SK-N-SH (cell line): ENCODE data around the gene GNB1L. TPM values are rescaled to one million over a fixed set of nuclear protein-coding genes. Genes with fewer than 3 reads are reported as not detected.

Experiments used
- CTCF ChIA-PET: fragments of 300-600, 350-600 bp; formaldehyde crosslinking; extraction: SDS; loops from one replicate; lab custom pipeline; 2021; lab: Yijun Ruan, JAX
- POLR2A ChIA-PET: fragments of 350-600 bp; sonication (Branson Sonifier 250); formaldehyde crosslinking; extraction: SDS; loops from one replicate; lab custom pipeline; 2020; ENCODE audit warnings: antibody characterized with exemption, inconsistent platforms; lab: Yijun Ruan, JAX
- DNase-seq: peaks from one replicate; pipeline ENCODE4 v3.0.0; 2012
- H2AFZ ChIP-seq: fragments of 200-600 bp; sonication (generic); 2 replicates; pipeline ENCODE4 v1.8.1; 2016; ENCODE audit warnings: antibody characterized with exemption, mild to moderate bottlenecking, low read depth
- H3F3A ChIP-seq: fragments of 200-600 bp; sonication (generic); replicated peaks from 2 replicates; pipeline ENCODE3; 2016; ENCODE audit warnings: antibody characterized with exemption, mild to moderate bottlenecking; ENCODE audit not compliant: insufficient read depth
- H3K27ac ChIP-seq, 2 experiments: fragments of 200-500 bp in 1 of 2; fragments of 200-600 bp in 1 of 2; sonication (Bioruptor generic) in 1 of 2; sonication (generic), shearing (Covaris generic) in 1 of 2; 2 replicates each; pipeline versions ENCODE4 v1.5.1 to v1.6.1; 2014 to 2016; ENCODE audit warnings: low read depth in 2 of 2, inconsistent platforms in 1 of 2, low read length in 1 of 2, mild to moderate bottlenecking in 1 of 2, mixed read lengths in 1 of 2
- H3K27me3 ChIP-seq: fragments of 200-600 bp; sonication (generic), shearing (Covaris generic); 2 replicates; pipeline ENCODE4 v1.6.1; 2016; ENCODE audit warnings: mixed run types; ENCODE audit not compliant: insufficient read depth
- H3K36me3 ChIP-seq, 2 experiments: fragments of 200-500 bp in 1 of 2; fragments of 200-600 bp in 1 of 2; sonication (Bioruptor generic) in 1 of 2; sonication (generic) in 1 of 2; replicated peaks in 1 of 2; 2 replicates each; pipeline versions ENCODE3 to v1.5.1; 2014 to 2016; ENCODE audit warnings: low read length in 1 of 2, mild to moderate bottlenecking in 1 of 2; ENCODE audit not compliant: insufficient read depth in 2 of 2, control insufficient read depth in 1 of 2
- H3K4me1 ChIP-seq, 2 experiments: fragments of 200-500 bp in 1 of 2; fragments of 200-600 bp in 1 of 2; sonication (Bioruptor generic) in 1 of 2; sonication (generic), shearing (Covaris generic) in 1 of 2; 2 replicates each; pipeline versions ENCODE4 v1.5.1 to v1.6.1; 2014 to 2016; ENCODE audit warnings: low read depth in 1 of 2, low read length in 1 of 2, mixed run types in 1 of 2; ENCODE audit not compliant: insufficient read depth in 2 of 2, control insufficient read depth in 1 of 2
- H3K4me2 ChIP-seq: fragments of 200-600 bp; sonication (generic), shearing (Covaris generic); 2 replicates; pipeline ENCODE4 v1.6.1; 2017; ENCODE audit warnings: mixed run types
- H3K4me3 ChIP-seq, 2 experiments: fragments of 200-500 bp in 1 of 2; fragments of 200-600 bp in 1 of 2; sonication (Bioruptor generic) in 1 of 2; sonication (generic), shearing (Covaris generic) in 1 of 2; 2 replicates each; pipeline versions ENCODE4 v1.5.1 to v1.8.1; 2014 to 2016; ENCODE audit warnings: low read depth in 2 of 2, inconsistent platforms in 1 of 2, low read length in 1 of 2, mild to moderate bottlenecking in 1 of 2, mixed read lengths in 1 of 2, moderate library complexity in 1 of 2
- H3K79me2 ChIP-seq: fragments of 200-600 bp; sonication (generic); 2 replicates; pipeline ENCODE4 v1.8.1; 2017; ENCODE audit warnings: mild to moderate bottlenecking; ENCODE audit not compliant: insufficient read depth
- H3K9ac ChIP-seq: fragments of 200-600 bp; sonication (generic); 2 replicates; pipeline ENCODE4 v1.6.1; 2017; ENCODE audit warnings: mixed run types
- H3K9me2 ChIP-seq: fragments of 200-600 bp; sonication (generic); 2 replicates; pipeline ENCODE4 v1.6.1; 2017; ENCODE audit warnings: mixed run types
- H3K9me3 ChIP-seq: fragments of 200-600 bp; sonication (generic); 2 replicates; pipeline ENCODE4 v1.6.1; 2017; ENCODE audit warnings: mixed run types, mild to moderate bottlenecking, moderate library complexity
- H4K20me1 ChIP-seq: fragments of 200-600 bp; sonication (generic); 2 replicates; pipeline ENCODE4 v1.6.1; 2017; ENCODE audit warnings: mild to moderate bottlenecking, mixed run types; ENCODE audit not compliant: insufficient read depth
- EP300 ChIP-seq, 2 experiments: IDR thresholded peaks; 2 replicates each; pipeline versions ENCODE4 v1.4.0 to v1.6.1; 2012; ENCODE audit warnings: borderline replicate concordance in 1 of 2, low read depth in 1 of 2, low read length in 1 of 2
- JUND ChIP-seq: IDR thresholded peaks from 2 replicates; pipeline ENCODE4 v1.4.0; 2012
- MEF2A ChIP-seq: IDR thresholded peaks from 2 replicates; pipeline ENCODE4 v1.4.0; 2012; ENCODE audit warnings: low read depth, borderline replicate concordance
- MXI1 ChIP-seq: IDR thresholded peaks from 2 replicates; pipeline ENCODE4 v1.6.1; 2012; ENCODE audit warnings: mild to moderate bottlenecking, low read depth, low read length, improper control_type of control experiment
- NFIC ChIP-seq: IDR thresholded peaks from 2 replicates; pipeline ENCODE4 v1.4.0; 2012; ENCODE audit warnings: borderline replicate concordance
- POLR2AphosphoS5 ChIP-seq: IDR thresholded peaks from 2 replicates; pipeline ENCODE4 v1.6.1; 2012; ENCODE audit warnings: low read depth, low read length
- RFX5 ChIP-seq: IDR thresholded peaks from 2 replicates; pipeline ENCODE4 v1.6.1; 2012; ENCODE audit warnings: mild to moderate bottlenecking, improper control_type of control experiment, low read length
- TAF1 ChIP-seq: IDR thresholded peaks from 2 replicates; pipeline ENCODE4 v1.6.1; 2012; ENCODE audit warnings: low read depth, mild to moderate bottlenecking, low read length, moderate library complexity, borderline replicate concordance
- TCF12 ChIP-seq: IDR thresholded peaks from 2 replicates; pipeline ENCODE4 v1.4.0; 2012
- TEAD4 ChIP-seq: IDR thresholded peaks from 2 replicates; pipeline ENCODE4 v1.4.0; 2012; ENCODE audit warnings: mild to moderate bottlenecking, borderline replicate concordance; ENCODE audit not compliant: insufficient read depth
- whole genome bisulfite sequencing: methylation state at CpG from one replicate; pipeline ENCODE4 v1.1.6; 2017; ENCODE audit warnings: low lambda C conversion rate; 5-methylcytosine and 5-hydroxymethylcytosine counted together
- polyA plus RNA-seq, 3 experiments: library from polyadenylated mRNA; depleted of rRNA; stranded (reverse); fragments of >200 nt; gene quantifications; 2 replicates each; pipeline ENCODE4 v1.2.3, GENCODE V29; 2012
- TF ChIP-seq, protein P1 (sequence below): IDR thresholded peaks from 2 replicates; pipeline ENCODE4 v1.4.0; 2012; ENCODE audit warnings: low read depth
- TF ChIP-seq, protein P2 (sequence below): fragments of 150-350 bp; IDR thresholded peaks from 2 replicates; pipeline ENCODE4 v1.6.1; 2017; ENCODE audit warnings: antibody characterized with exemption, low read length, low read depth, borderline replicate concordance
- TF ChIP-seq, protein P3 (sequence below): IDR thresholded peaks from 2 replicates; pipeline ENCODE4 v1.4.0; 2012; ENCODE audit warnings: low read depth, borderline replicate concordance
- TF ChIP-seq, protein P4 (sequence below): IDR thresholded peaks from 2 replicates; pipeline ENCODE4 v1.6.1; 2012; ENCODE audit warnings: mild to moderate bottlenecking, low read depth, low read length, moderate library complexity

GNB1L gene
- polyA plus RNA-seq, 1 of the 3 experiments (the other 2 are of a cell fraction): 5.9 TPM

DNA sequence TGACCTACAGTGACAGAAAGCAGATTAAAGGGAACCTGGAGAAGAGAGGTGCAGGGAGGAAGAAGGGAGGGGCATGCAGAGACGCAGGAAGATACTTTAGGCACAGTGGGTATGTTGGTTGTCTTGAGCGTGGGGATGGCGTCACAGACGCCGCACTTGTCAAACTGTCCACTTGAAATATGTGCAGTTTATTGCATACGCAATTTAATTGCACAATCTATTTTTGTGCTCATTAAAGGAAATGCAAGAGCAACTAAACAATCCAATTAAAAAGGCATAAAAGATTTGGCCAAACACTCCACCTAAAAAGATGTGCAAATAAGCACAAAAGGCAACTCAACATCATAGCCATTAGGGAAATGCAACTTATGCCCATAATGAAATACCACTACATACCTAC, 16.8 kb downstream of the GNB1L start:
- TF ChIP-seq, protein P1, sequence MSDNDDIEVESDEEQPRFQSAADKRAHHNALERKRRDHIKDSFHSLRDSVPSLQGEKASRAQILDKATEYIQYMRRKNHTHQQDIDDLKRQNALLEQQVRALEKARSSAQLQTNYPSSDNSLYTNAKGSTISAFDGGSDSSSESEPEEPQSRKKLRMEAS: no peak
- TF ChIP-seq JUND (no peak), RFX5 (no peak), TAF1 (no peak), MXI1 (no peak), MEF2A (no peak)
- TF ChIP-seq, protein P2, sequence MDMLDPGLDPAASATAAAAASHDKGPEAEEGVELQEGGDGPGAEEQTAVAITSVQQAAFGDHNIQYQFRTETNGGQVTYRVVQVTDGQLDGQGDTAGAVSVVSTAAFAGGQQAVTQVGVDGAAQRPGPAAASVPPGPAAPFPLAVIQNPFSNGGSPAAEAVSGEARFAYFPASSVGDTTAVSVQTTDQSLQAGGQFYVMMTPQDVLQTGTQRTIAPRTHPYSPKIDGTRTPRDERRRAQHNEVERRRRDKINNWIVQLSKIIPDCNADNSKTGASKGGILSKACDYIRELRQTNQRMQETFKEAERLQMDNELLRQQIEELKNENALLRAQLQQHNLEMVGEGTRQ: no peak
- TF ChIP-seq, protein P3, sequence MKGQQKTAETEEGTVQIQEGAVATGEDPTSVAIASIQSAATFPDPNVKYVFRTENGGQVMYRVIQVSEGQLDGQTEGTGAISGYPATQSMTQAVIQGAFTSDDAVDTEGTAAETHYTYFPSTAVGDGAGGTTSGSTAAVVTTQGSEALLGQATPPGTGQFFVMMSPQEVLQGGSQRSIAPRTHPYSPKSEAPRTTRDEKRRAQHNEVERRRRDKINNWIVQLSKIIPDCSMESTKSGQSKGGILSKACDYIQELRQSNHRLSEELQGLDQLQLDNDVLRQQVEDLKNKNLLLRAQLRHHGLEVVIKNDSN: no peak
- H3K9me2 ChIP-seq: no peaks in the 10 kb centered on the region
- H3K4me3 ChIP-seq: no peak overlapping the region
- no peaks in the 10 kb centered on the region for H3K9me3 ChIP-seq
- WGBS: 97% methylated on average over 6 of the region's 6 CpGs
- H3F3A ChIP-seq: peaks cover 3% of the 10 kb centered on the region
- H3K27ac ChIP-seq: no peak overlapping the region
- DNase-seq: no peak
- peaks cover 8 to 13% of the 10 kb centered on the region in 2 experiments; a peak in 3 of 4 replicates for H3K4me1 ChIP-seq
- POLR2A ChIA-PET: interaction anchor here (0.9 kb wide), 1 partner anchor 17 kb away, joined by 3 read pairs; the partner anchor contains the start of genes GNB1L and RTL10
- CTCF ChIA-PET: interaction anchor here (1.5 kb wide), 1 partner anchor 107 kb away, joined by 5 read pairs; no protein-coding TSS in a partner anchor
- peaks cover 5% of the 10 kb centered on the region; the same call in 1 of the 2 replicates for H3K79me2 ChIP-seq
- peaks cover 0 to 8% of the 10 kb centered on the region in 2 experiments for H3K36me3 ChIP-seq
- H3K9ac ChIP-seq: no peak overlapping the region
- H4K20me1 ChIP-seq: no peaks in the 10 kb centered on the region
- no peak overlapping the region for H3K4me2 ChIP-seq
- no peak overlapping the region for H2AFZ ChIP-seq
- H3K27me3 ChIP-seq: no peaks in the 10 kb centered on the region

DNA sequence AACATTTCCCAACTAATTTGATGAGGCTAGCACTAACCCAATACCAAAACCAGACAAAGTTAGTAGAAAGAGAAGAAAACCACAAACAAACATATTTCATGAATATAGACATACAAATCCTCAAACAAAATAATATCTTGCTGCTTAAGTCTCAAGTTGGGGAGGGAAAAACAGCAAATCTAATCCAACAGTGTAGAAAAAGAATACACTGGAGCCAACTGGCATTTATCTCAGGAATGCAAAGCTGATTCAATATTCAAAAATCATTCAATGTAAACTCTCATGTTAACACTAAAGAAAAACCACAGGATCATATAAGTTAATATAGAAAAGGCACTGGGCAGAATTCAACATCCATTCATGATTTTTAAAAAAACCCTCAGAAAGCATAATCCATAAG, 18.2 kb downstream of the GNB1L start:
- TF ChIP-seq, protein P1: no peak
- no peak for TF ChIP-seq NFIC
- H4K20me1 ChIP-seq: no peaks in the 10 kb centered on the region
- peaks cover 3% of the 10 kb centered on the region for H3F3A ChIP-seq
- no peak overlapping the region for H3K9ac ChIP-seq
- DNase-seq: no peak
- no peaks in the 10 kb centered on the region for H3K9me3 ChIP-seq
- H3K4me1 ChIP-seq: no peaks in the 10 kb centered on the region; a peak in 1 of 4 replicates
- ChIA-PET CTCF (interaction anchor here (0.6 to 1.5 kb wide), 2 partner anchors 106 to 406 kb away, joined by 3 to 5 read pairs; no protein-coding TSS in a partner anchor), POLR2A (no interaction called here)
- no peak overlapping the region for H3K27ac ChIP-seq
- no peak overlapping the region for H2AFZ ChIP-seq
- H3K9me2 ChIP-seq: no peaks in the 10 kb centered on the region
- peaks cover 0 to 8% of the 10 kb centered on the region in 2 experiments for H3K36me3 ChIP-seq
- H3K4me2 ChIP-seq: no peak overlapping the region
- no peak overlapping the region for H3K4me3 ChIP-seq
- 0 out of 2 replicates have a peak, but pooled peaks cover 3% of the 10 kb centered on the region for H3K79me2 ChIP-seq
- no peaks in the 10 kb centered on the region for H3K27me3 ChIP-seq

DNA sequence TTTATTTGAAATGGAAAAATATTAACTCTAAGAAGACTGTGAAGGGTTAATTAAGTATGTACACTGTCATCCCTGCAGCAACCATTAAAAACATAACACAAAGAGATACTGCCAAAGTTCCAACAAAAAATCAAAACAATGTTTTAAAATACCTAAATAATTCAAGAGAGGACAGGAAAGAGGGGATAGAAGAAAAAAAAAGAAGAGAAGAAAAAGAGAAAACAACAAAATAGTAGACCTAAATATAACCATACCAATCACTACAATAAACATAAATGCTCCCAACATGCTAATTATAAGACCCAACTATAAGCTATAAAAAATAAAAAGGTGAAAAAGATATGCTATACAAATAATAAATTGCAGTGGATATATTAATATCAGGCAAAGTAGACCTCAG, 20.1 kb downstream of the GNB1L start:
- Histone ChIP-seq H3K9me2 (no peaks in the 10 kb centered on the region), H3K4me1 (no peaks in the 10 kb centered on the region; a peak in 1 of 4 replicates), H3K27ac (no peak overlapping the region), H3K9ac (no peak overlapping the region), H3K4me3 (no peak overlapping the region), H3K9me3 (no peaks in the 10 kb centered on the region), H3K79me2 (peaks cover 10% of the 10 kb centered on the region; the same call in 1 of the 2 replicates), H3F3A (no peaks in the 10 kb centered on the region), H3K27me3 (no peaks in the 10 kb centered on the region), H3K36me3 (peaks cover 0 to 8% of the 10 kb centered on the region in 2 experiments), H4K20me1 (no peaks in the 10 kb centered on the region), H2AFZ (no peak overlapping the region), H3K4me2 (no peak overlapping the region)
- CTCF ChIA-PET: no interaction called here
- DNase-seq: no peak
- POLR2A ChIA-PET: no interaction called here
- TF ChIP-seq MEF2A (no peak), TEAD4 (no peak), EP300 (IDR thresholded peaks at IDR 0.05; ENCODE audit: borderline replicate concordance in 1 of 2, low read depth in 1 of 2, low read length in 1 of 2) (no peak), TCF12 (no peak), POLR2AphosphoS5 (no peak)
- TF ChIP-seq, protein P3: no peak
- TF ChIP-seq, protein P4, sequence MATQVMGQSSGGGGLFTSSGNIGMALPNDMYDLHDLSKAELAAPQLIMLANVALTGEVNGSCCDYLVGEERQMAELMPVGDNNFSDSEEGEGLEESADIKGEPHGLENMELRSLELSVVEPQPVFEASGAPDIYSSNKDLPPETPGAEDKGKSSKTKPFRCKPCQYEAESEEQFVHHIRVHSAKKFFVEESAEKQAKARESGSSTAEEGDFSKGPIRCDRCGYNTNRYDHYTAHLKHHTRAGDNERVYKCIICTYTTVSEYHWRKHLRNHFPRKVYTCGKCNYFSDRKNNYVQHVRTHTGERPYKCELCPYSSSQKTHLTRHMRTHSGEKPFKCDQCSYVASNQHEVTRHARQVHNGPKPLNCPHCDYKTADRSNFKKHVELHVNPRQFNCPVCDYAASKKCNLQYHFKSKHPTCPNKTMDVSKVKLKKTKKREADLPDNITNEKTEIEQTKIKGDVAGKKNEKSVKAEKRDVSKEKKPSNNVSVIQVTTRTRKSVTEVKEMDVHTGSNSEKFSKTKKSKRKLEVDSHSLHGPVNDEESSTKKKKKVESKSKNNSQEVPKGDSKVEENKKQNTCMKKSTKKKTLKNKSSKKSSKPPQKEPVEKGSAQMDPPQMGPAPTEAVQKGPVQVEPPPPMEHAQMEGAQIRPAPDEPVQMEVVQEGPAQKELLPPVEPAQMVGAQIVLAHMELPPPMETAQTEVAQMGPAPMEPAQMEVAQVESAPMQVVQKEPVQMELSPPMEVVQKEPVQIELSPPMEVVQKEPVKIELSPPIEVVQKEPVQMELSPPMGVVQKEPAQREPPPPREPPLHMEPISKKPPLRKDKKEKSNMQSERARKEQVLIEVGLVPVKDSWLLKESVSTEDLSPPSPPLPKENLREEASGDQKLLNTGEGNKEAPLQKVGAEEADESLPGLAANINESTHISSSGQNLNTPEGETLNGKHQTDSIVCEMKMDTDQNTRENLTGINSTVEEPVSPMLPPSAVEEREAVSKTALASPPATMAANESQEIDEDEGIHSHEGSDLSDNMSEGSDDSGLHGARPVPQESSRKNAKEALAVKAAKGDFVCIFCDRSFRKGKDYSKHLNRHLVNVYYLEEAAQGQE: no peak
